HepG2 (cell line): Measurements from ENCODE around the gene ASTN1. TPM values are rescaled to one million over a fixed set of nuclear protein-coding genes. Genes with fewer than 3 reads are reported as not detected.

Source experiments
- ATAC-seq: fragments of 200-7000 bp; cut with Tn5 transposase; 3 replicates; pipeline ENCODE4 v1.9.1; 2020; ENCODE audit warnings: mild to moderate bottlenecking, moderate library complexity
- BruUV-seq: library from RNA; stranded (reverse); fragments of 400-500 nt; replicated peaks from 2 replicates; lab custom pipeline; 2021; lab: Mats Ljungman, UMichigan
- CTCF ChIA-PET: fragments of 300-600 bp; formaldehyde crosslinking; extraction: SDS; loops from one replicate; lab custom pipeline; 2021; ENCODE audit warnings: low total read pairs, inconsistent platforms, low intra/inter-chr PET ratio; lab: Yijun Ruan, JAX
- POLR2A ChIA-PET: fragments of 350-600 bp; sonication (Branson Sonifier 250); formaldehyde crosslinking; loops from one replicate; lab custom pipeline; 2020; ENCODE audit warnings: antibody characterized with exemption, inconsistent platforms; lab: Yijun Ruan, JAX
- DNase-seq: peaks from one replicate; pipeline ENCODE4 v3.0.0-alpha.2; 2015; ENCODE audit warnings: low spot score
- FAIRE-seq: peaks from 3 replicates; lab custom pipeline; 2011; peaks lifted over from hg19 to GRCh38; lab: Jason Lieb, UNC
- H2AFZ ChIP-seq: one replicate; pipeline ENCODE4 v1.6.1; 2011; ENCODE audit warnings: low read length, inconsistent platforms
- H3K27ac ChIP-seq: fragments of 300-600 bp; 3 replicates; pipeline ENCODE4 v1.8.0; 2011; ENCODE audit warnings: mixed run types, mild to moderate bottlenecking, mixed read lengths, low read length, inconsistent platforms; ENCODE audit not compliant: insufficient read depth; ENCODE audit errors: extremely low read length
- H3K27me3 ChIP-seq, 2 experiments: fragments of 200-600 bp in 1 of 2; 2 replicates in 1 of 2; 3 replicates in 1 of 2; pipeline versions ENCODE4 v1.6.0 to v1.8.0; 2011; ENCODE audit warnings: low read length in 2 of 2, mild to moderate bottlenecking in 2 of 2, moderate library complexity in 2 of 2, inconsistent platforms in 1 of 2; ENCODE audit not compliant: insufficient read depth in 2 of 2, control insufficient read depth in 1 of 2
- H3K36me3 ChIP-seq, 2 experiments: fragments of 200-600 bp in 1 of 2; replicated peaks in 1 of 2; 2 replicates in 1 of 2; 3 replicates in 1 of 2; pipeline versions ENCODE4 v1.5.1 to v1.8.0; 2011; ENCODE audit warnings: low read length in 2 of 2, inconsistent platforms in 1 of 2; ENCODE audit not compliant: insufficient read depth in 2 of 2, control insufficient read depth in 1 of 2
- H3K4me1 ChIP-seq: 2 replicates; pipeline ENCODE4 v1.5.1; 2012; ENCODE audit warnings: low read length, inconsistent platforms; ENCODE audit not compliant: insufficient read depth
- H3K4me2 ChIP-seq: 2 replicates; pipeline ENCODE4 v1.6.0; 2011; ENCODE audit warnings: low read depth, low read length, inconsistent platforms
- H3K4me3 ChIP-seq, 3 experiments: fragments of 200-600 bp in 1 of 3; sonication (generic), shearing (Covaris generic) in 1 of 3; replicated peaks in 1 of 3; 2 replicates each; pipeline ENCODE4 v1.5.1; 2011 to 2016; ENCODE audit warnings: low read length in 3 of 3, inconsistent platforms in 2 of 3, low read depth in 2 of 3, mild to moderate bottlenecking in 2 of 3, control low read depth in 1 of 3, mixed read lengths in 1 of 3; ENCODE audit not compliant: insufficient read depth in 1 of 3
- H3K79me2 ChIP-seq: one replicate; pipeline ENCODE4 v1.6.1; 2011; ENCODE audit warnings: low read length, inconsistent platforms; ENCODE audit not compliant: insufficient read depth
- H3K9ac ChIP-seq: 2 replicates; pipeline ENCODE4 v1.6.0; 2011; ENCODE audit warnings: mild to moderate bottlenecking, low read depth, low read length, inconsistent platforms; ENCODE audit not compliant: insufficient read depth
- H3K9me3 ChIP-seq: 2 replicates; pipeline ENCODE4 v1.5.1; 2012; ENCODE audit warnings: mild to moderate bottlenecking, low read length
- H4K20me1 ChIP-seq: 2 replicates; pipeline ENCODE4 v1.6.0; 2011; ENCODE audit warnings: inconsistent platforms, mild to moderate bottlenecking, low read length, moderate library complexity; ENCODE audit not compliant: insufficient read depth
- HMG20A ChIP-seq: IDR thresholded peaks from 2 replicates; pipeline ENCODE4 v1.6.1; 2016; ENCODE audit warnings: borderline replicate concordance
- MTERF4 ChIP-seq: sonication (generic); formaldehyde crosslinking; IDR thresholded peaks from 2 replicates; pipeline ENCODE4 v1.8.0; 2023; ENCODE audit warnings: mild to moderate bottlenecking, missing genetic modification reagents
- PPARG ChIP-seq: conservative IDR thresholded peaks from 2 replicates; pipeline ENCODE4 v1.6.1; 2016; ENCODE audit warnings: missing biosample characterization, missing genetic modification reagents
- ZMYM4 ChIP-seq: sonication (generic); formaldehyde crosslinking; IDR thresholded peaks from 2 replicates; pipeline ENCODE4 v1.8.1; 2023; ENCODE audit warnings: mild to moderate bottlenecking, missing genetic modification reagents
- ZNF446 ChIP-seq: sonication (generic); formaldehyde crosslinking; IDR thresholded peaks from 2 replicates; pipeline ENCODE4 v1.5.0; 2020; ENCODE audit warnings: mild to moderate bottlenecking, missing genetic modification reagents
- ZNF569 ChIP-seq: sonication (generic); formaldehyde crosslinking; IDR thresholded peaks from 2 replicates; pipeline ENCODE4 v1.5.0; 2020; ENCODE audit warnings: mild to moderate bottlenecking, missing genetic modification reagents, moderate library complexity, borderline replicate concordance
- ZNF619 ChIP-seq: sonication (generic); formaldehyde crosslinking; IDR thresholded peaks from 2 replicates; pipeline ENCODE4 v1.4.0; 2020; ENCODE audit warnings: mild to moderate bottlenecking, missing genetic modification reagents
- WGBS: methylation state at CpG from one replicate; pipeline ENCODE4 v1.1.6; 2017; ENCODE audit warnings: low lambda C conversion rate; 5-methylcytosine and 5-hydroxymethylcytosine counted together
- in situ Hi-C: cut with HindIII; loops from 2 replicates; pipeline ENCODE4 v1.10.0; 2017; ENCODE audit warnings: low pct_unique_long_range_greater_than_20kb; ENCODE audit not compliant: extremely low pct_ligation_motif_present
- intact Hi-C: fragments of 100-400 bp; cut with micrococcal nuclease; formaldehyde crosslinking; loops from one replicate; pipeline ENCODE4 v1.10.0; 2022; ENCODE audit not compliant: unreplicated experiment
- polyA plus RNA-seq, 8 experiments: library from polyadenylated mRNA; depleted of rRNA in 3 of 8; stranded (reverse) in 7 of 8; unstranded in 1 of 8; fragments of >200 nt; fragmentation: Illumina TruSeq in 4 of 8; extraction: Trizol in 4 of 8; gene quantifications; 2 replicates each; pipeline versions ENCODE4 v1.2.1 to v1.2.3, GENCODE V29; 2011 to 2016; ENCODE audit warnings: low read depth in 4 of 8, missing spikeins in 1 of 8, mixed read lengths in 1 of 8; ENCODE audit not compliant: insufficient read depth in 1 of 8
- total RNA-seq, 5 experiments: library from RNA; depleted of rRNA; stranded (reverse); fragments of >200 nt; fragmentation: Illumina TruSeq; extraction: Trizol; gene quantifications; 2 replicates each; pipeline ENCODE4 v1.2.3, GENCODE V29; 2016; ENCODE audit warnings: low read depth in 1 of 5
- TF ChIP-seq, protein P1 (sequence below): sonication (generic); formaldehyde crosslinking; IDR thresholded peaks from 2 replicates; pipeline ENCODE4 v1.9.0; 2022; ENCODE audit warnings: low read depth, missing genetic modification reagents

The ASTN1 gene
- total and polyA plus RNA-seq, 2 of the 13 experiments (the other 11 are each of a cell fraction or from before 2014, with no cell fraction given), result not detected

GRCh38 chr1:176888471-176889032 lies 276.0 kb downstream of the ASTN1 start:
- FAIRE-seq (no peak), DNase-seq (no peak)
- Histone ChIP-seq H4K20me1 (no peaks in the 10 kb centered on the region), H3K27ac (no peak overlapping the region), H3K79me2 (no peaks in the 10 kb centered on the region)
- in situ Hi-C loops, result loop anchor here (10.0 to 25.0 kb wide), 2 partner anchors 514 to 899 kb away; no protein-coding TSS in a partner anchor
- POLR2A ChIA-PET, result no interaction called here
- 3% methylated on average over 3 of the region's 3 CpGs for WGBS
- no peak for TF ChIP-seq ZNF446
- TF ChIP-seq, protein P1, sequence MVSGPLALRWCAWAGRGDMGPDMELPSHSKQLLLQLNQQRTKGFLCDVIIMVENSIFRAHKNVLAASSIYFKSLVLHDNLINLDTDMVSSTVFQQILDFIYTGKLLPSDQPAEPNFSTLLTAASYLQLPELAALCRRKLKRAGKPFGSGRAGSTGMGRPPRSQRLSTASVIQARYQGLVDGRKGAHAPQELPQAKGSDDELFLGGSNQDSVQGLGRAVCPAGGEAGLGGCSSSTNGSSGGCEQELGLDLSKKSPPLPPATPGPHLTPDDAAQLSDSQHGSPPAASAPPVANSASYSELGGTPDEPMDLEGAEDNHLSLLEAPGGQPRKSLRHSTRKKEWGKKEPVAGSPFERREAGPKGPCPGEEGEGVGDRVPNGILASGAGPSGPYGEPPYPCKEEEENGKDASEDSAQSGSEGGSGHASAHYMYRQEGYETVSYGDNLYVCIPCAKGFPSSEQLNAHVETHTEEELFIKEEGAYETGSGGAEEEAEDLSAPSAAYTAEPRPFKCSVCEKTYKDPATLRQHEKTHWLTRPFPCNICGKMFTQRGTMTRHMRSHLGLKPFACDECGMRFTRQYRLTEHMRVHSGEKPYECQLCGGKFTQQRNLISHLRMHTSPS (CRISPR knock-in tag), result no peak
- no peak for TF ChIP-seq HMG20A (CRISPR knock-in tag)
- no peak for TF ChIP-seq ZNF569 (CRISPR knock-in tag)
- TF ChIP-seq MTERF4 (CRISPR knock-in tag), result no peak
- TF ChIP-seq ZNF619 (CRISPR knock-in tag), result no peak
- TF ChIP-seq ZMYM4, result no peak
- TF ChIP-seq PPARG, result no peak
- TF ChIP-seq, all 625 proteins: peak for 0
- ATAC-seq, result no peak
- Histone ChIP-seq H3K9me3 (no peaks in the 10 kb centered on the region), H3K27me3 (peaks cover 0 to 4% of the 10 kb centered on the region in 2 experiments; a peak in 3 of 5 replicates), H2AFZ (no peak overlapping the region), H3K9ac (no peak overlapping the region), H3K4me3 (no peak overlapping the region), H3K36me3 (no peaks in the 10 kb centered on the region), H3K4me1 (no peaks in the 10 kb centered on the region), H3K4me2 (no peak overlapping the region)
- CTCF ChIA-PET, result no interaction called here
- intact Hi-C loops, result no loop called here
- no TSS peak for BruUV-seq
